RPMI8226 (cell line): ENCODE measurements around the gene HLCS.

Source experiments
- DNase-seq: peaks from one replicate; pipeline ENCODE4 v3.0.0-alpha.2; 2015

HLCS gene

GRCh38 chr21:36985751-36986594 is 19.5 kb upstream of the HLCS start:
- no peak for DNase-seq

- no peak for DNase-seq
Measured at GRCh38 chr21:36981977-36982700, 15.7 kb upstream of the HLCS start.

GRCh38 chr21:36981049-36981391 is 14.6 kb upstream of the HLCS start:
- DNase-seq, result no peak

GRCh38 chr21:36980280-36981048 is 14.0 kb upstream of the HLCS start:
- DNase-seq, result peak; percentile 45

GRCh38 chr21:36976882-36977651 is 10.6 kb upstream of the HLCS start:
- DNase-seq, result peak; percentile 83

- no peak for DNase-seq
Measured at GRCh38 chr21:36976228-36976861, 9.9 kb upstream of the HLCS start.

- DNase-seq, result no peak
Measured at GRCh38 chr21:36974851-36975192, 8.4 kb upstream of the HLCS start.

GRCh38 chr21:36973986-36974850 is 7.7 kb upstream of the HLCS start:
- DNase-seq, result no peak

GRCh38 chr21:36968976-36969375 is 2.5 kb upstream of the HLCS start:
- DNase-seq, result no peak

GRCh38 chr21:36968414-36968813 is 1.9 kb upstream of the HLCS start:
- DNase-seq, result no peak

GRCh38 chr21:36966821-36967768 is 626 bp upstream of the HLCS start:
- no peak for DNase-seq

GRCh38 chr21:36965720-36966065 is 776 bp downstream of the HLCS start:
- DNase-seq, result no peak

GRCh38 chr21:36964827-36965719 is 1.4 kb downstream of the HLCS start:
- DNase-seq, result no peak

- DNase-seq, result no peak
Measured at GRCh38 chr21:36964398-36964797, 2.1 kb downstream of the HLCS start.

GRCh38 chr21:36962098-36962780 is 4.2 kb downstream of the HLCS start:
- no peak for DNase-seq

GRCh38 chr21:36960676-36961284 is 5.7 kb downstream of the HLCS start:
- DNase-seq, result no peak

GRCh38 chr21:36959020-36959835 is 7.2 kb downstream of the HLCS start:
- no peak for DNase-seq
